ENCODE results near the gene SDR9C7. TPM values are rescaled to one million over a fixed set of nuclear protein-coding genes. Genes with fewer than 3 reads are reported as not detected.

The SDR9C7 gene
- total and polyA plus RNA-seq, 2 of the 8 experiments (the other 6 are each of a cell fraction or from before 2014, with no cell fraction given): 0.11 TPM; not detected in 1

GRCh38 chr12:56900583-56900982 is 33.6 kb downstream of the SDR9C7 start (continued):
- TF ChIP-seq CHD7 (IDR thresholded peaks at IDR 0.05; ENCODE audit: insufficient replicate concordance, low read length) (no peak), KDM5A (IDR thresholded peaks at IDR 0.05; ENCODE audit: low read length) (no peak), HDAC6 (IDR thresholded peaks at IDR 0.05; ENCODE audit: low read depth, low read length) (no peak), PHF8 (conservative IDR thresholded peaks at IDR 0.05; ENCODE audit: low read depth, low read length) (no peak), RXRA (IDR thresholded peaks at IDR 0.05; ENCODE audit: insufficient read depth, low read depth, low read length) (no peak), ATF3 (IDR thresholded peaks at IDR 0.05; ENCODE audit: insufficient read depth, low read depth, low read length) (no peak), SP2 (IDR thresholded peaks at IDR 0.05; ENCODE audit: low read length) (no peak), RFX5 (IDR thresholded peaks at IDR 0.05; ENCODE audit: borderline replicate concordance, low read depth, low read length) (no peak)

Measured in H1 (cell line).